ENCODE results near the gene TMPRSS5.

DNA sequence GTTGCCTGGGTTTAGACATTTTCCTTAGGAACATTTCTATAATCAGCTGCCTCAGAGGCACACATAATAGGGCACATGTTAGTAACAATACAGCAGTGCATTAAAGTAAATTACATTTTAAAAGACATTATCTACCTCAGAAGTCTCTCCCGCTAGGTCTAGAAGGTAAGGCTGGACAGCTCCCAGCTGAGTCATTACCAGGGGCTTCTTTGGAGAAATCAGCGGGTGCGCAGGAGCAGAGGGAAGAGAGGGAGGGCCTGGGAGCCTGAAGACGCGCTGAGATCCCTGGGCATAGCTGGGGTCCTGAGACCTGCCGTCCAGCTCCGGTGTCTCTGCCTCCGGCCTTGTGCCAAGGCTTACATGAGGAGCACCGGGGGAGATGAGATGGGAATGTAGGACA is 67.7 kb downstream of the TMPRSS5 start:
- TF ChIP-seq, protein P1, sequence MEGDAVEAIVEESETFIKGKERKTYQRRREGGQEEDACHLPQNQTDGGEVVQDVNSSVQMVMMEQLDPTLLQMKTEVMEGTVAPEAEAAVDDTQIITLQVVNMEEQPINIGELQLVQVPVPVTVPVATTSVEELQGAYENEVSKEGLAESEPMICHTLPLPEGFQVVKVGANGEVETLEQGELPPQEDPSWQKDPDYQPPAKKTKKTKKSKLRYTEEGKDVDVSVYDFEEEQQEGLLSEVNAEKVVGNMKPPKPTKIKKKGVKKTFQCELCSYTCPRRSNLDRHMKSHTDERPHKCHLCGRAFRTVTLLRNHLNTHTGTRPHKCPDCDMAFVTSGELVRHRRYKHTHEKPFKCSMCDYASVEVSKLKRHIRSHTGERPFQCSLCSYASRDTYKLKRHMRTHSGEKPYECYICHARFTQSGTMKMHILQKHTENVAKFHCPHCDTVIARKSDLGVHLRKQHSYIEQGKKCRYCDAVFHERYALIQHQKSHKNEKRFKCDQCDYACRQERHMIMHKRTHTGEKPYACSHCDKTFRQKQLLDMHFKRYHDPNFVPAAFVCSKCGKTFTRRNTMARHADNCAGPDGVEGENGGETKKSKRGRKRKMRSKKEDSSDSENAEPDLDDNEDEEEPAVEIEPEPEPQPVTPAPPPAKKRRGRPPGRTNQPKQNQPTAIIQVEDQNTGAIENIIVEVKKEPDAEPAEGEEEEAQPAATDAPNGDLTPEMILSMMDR (IDR thresholded peaks at IDR 0.05), result no peak
- TF ChIP-seq POLR2A (IDR thresholded peaks at IDR 0.05), result no peak
